GM12878 (cell line): ENCODE data around the gene IFT52. TPM values are rescaled to one million over a fixed set of nuclear protein-coding genes. Genes with fewer than 3 reads are reported as not detected.

Source experiments
- ATAC-seq: fragments of 200-7000 bp; cut with Tn5 transposase; 3 replicates; pipeline ENCODE4 v1.9.1; 2020; ENCODE audit warnings: mild to moderate bottlenecking, moderate library complexity
- BruUV-seq: library from RNA; stranded (reverse); fragments of 400-500 nt; replicated peaks from 2 replicates; lab custom pipeline; 2021; lab: Mats Ljungman, UMichigan
- CTCF ChIA-PET: fragments of 300-600 bp; sonication (Branson Sonifier 250); formaldehyde crosslinking; extraction: SDS; loops from one replicate; lab custom pipeline; 2021; ENCODE audit warnings: inconsistent platforms; lab: Yijun Ruan, JAX
- POLR2A ChIA-PET: fragments of 350-600 bp; formaldehyde crosslinking; extraction: SDS; loops from one replicate; lab custom pipeline; 2021; ENCODE audit warnings: inconsistent platforms; lab: Charles Lee
- RAD21 ChIA-PET: fragments of 300-600 bp; sonication (Branson Sonifier 250); formaldehyde crosslinking; loops from one replicate; lab custom pipeline; 2023; ENCODE audit warnings: antibody characterized with exemption; ENCODE audit not compliant: unreplicated experiment; lab: Charles Lee
- SMC1A ChIA-PET: fragments of 300-600 bp; sonication (Branson Sonifier 250); formaldehyde crosslinking; loops from one replicate; lab custom pipeline; 2023; ENCODE audit not compliant: unreplicated experiment, uncharacterized antibody; lab: Charles Lee
- DNase-seq: peaks from one replicate; pipeline ENCODE4 v3.0.0-alpha.2; 2011; ENCODE audit warnings: low read depth, low spot score
- FAIRE-seq: peaks from 3 replicates; lab custom pipeline; 2011; peaks lifted over from hg19 to GRCh38; lab: Jason Lieb, UNC
- H2AFZ ChIP-seq: 2 replicates; pipeline ENCODE4 v1.6.0; 2011; ENCODE audit warnings: low read depth, low read length, control low read depth; ENCODE audit not compliant: control insufficient read depth
- H3K27ac ChIP-seq: 2 replicates; pipeline ENCODE4 v1.5.1; 2011; ENCODE audit warnings: control low read depth; ENCODE audit not compliant: control insufficient read depth, insufficient read depth
- H3K27me3 ChIP-seq, 2 experiments: replicated peaks in 1 of 2; 2 replicates each; pipeline versions ENCODE4 v1.6.0 to v1.6.1; 2011; ENCODE audit warnings: low read length in 1 of 2; ENCODE audit not compliant: control insufficient read depth in 2 of 2, insufficient read depth in 2 of 2
- H3K36me3 ChIP-seq, 2 experiments: 2 replicates each; pipeline ENCODE4 v1.5.1; 2011; ENCODE audit warnings: low read length in 1 of 2; ENCODE audit not compliant: control insufficient read depth in 2 of 2, insufficient read depth in 2 of 2
- H3K4me1 ChIP-seq: 2 replicates; pipeline ENCODE4 v1.6.1; 2011; ENCODE audit warnings: mild to moderate bottlenecking, low read length, moderate library complexity, mixed read lengths; ENCODE audit not compliant: control insufficient read depth, insufficient read depth
- H3K4me2 ChIP-seq: 2 replicates; pipeline ENCODE4 v1.6.0; 2011; ENCODE audit warnings: control low read depth; ENCODE audit not compliant: control insufficient read depth, insufficient read depth
- H3K4me3 ChIP-seq: fragments of 200-600 bp; sonication (generic); 2 replicates; pipeline ENCODE4 v1.5.1; 2016
- H3K79me2 ChIP-seq: 2 replicates; pipeline ENCODE4 v1.6.0; 2011; ENCODE audit warnings: low read length; ENCODE audit not compliant: control insufficient read depth, insufficient read depth
- H3K9ac ChIP-seq: 2 replicates; pipeline ENCODE4 v1.8.0; 2011; ENCODE audit warnings: low read length, control low read depth, mixed read lengths; ENCODE audit not compliant: control insufficient read depth, insufficient read depth
- H3K9me3 ChIP-seq: replicated peaks from 3 replicates; pipeline ENCODE4 v1.5.1; 2011; ENCODE audit warnings: mild to moderate bottlenecking, low read length; ENCODE audit not compliant: control insufficient read depth, insufficient read depth
- H4K20me1 ChIP-seq: 2 replicates; pipeline ENCODE4 v1.6.0; 2011; ENCODE audit not compliant: control insufficient read depth, insufficient read depth
- CEBPB ChIP-seq, 2 experiments: fragments of 150-350 bp in 1 of 2; IDR thresholded peaks; 2 replicates each; pipeline ENCODE4 v1.6.1; 2012 to 2014; ENCODE audit warnings: low read depth in 2 of 2, low read length in 2 of 2, borderline replicate concordance in 1 of 2, inconsistent platforms in 1 of 2
- EGR1 ChIP-seq, 2 experiments: IDR thresholded peaks; 1 replicate in 1 of 2; 2 replicates in 1 of 2; pipeline ENCODE4 v1.6.1; 2011 to 2012; ENCODE audit warnings: low read depth in 2 of 2, low read length in 2 of 2, borderline replicate concordance in 1 of 2, mild to moderate bottlenecking in 1 of 2, moderate library complexity in 1 of 2
- EZH2 ChIP-seq: IDR thresholded peaks from 2 replicates; pipeline ENCODE4 v1.6.1; 2012; ENCODE audit warnings: low read depth, mild to moderate bottlenecking, control low read depth, inconsistent platforms, low read length, borderline replicate concordance; ENCODE audit not compliant: control insufficient read depth
- HCFC1 ChIP-seq: fragments of 150-350 bp; IDR thresholded peaks from 2 replicates; pipeline ENCODE4 v1.6.1; 2014; ENCODE audit warnings: low read length
- NFIC ChIP-seq: IDR thresholded peaks from 2 replicates; pipeline ENCODE4 v1.6.1; 2012; ENCODE audit warnings: low read depth, mild to moderate bottlenecking, inconsistent platforms, low read length, moderate library complexity
- NFYA ChIP-seq: IDR thresholded peaks from 2 replicates; pipeline ENCODE4 v1.6.1; 2011; ENCODE audit warnings: low read depth, mild to moderate bottlenecking, low read length, improper control_type of control experiment, borderline replicate concordance
- RB1 ChIP-seq: fragments of 450-650 bp; formaldehyde crosslinking; IDR thresholded peaks from 2 replicates; pipeline ENCODE4 v1.6.1; 2017; ENCODE audit warnings: mild to moderate bottlenecking, borderline replicate concordance
- SP1 ChIP-seq: IDR thresholded peaks from one replicate; pipeline ENCODE4 v1.6.1; 2011; ENCODE audit warnings: low read depth, low read length
- STAT3 ChIP-seq: IDR thresholded peaks from 2 replicates; pipeline ENCODE4 v1.6.1; 2011; ENCODE audit warnings: low read depth, low read length, improper control_type of control experiment
- ZBED1 ChIP-seq: IDR thresholded peaks from 2 replicates; pipeline ENCODE4 v1.6.1; 2016; ENCODE audit warnings: borderline replicate concordance
- ZZZ3 ChIP-seq: IDR thresholded peaks from 2 replicates; pipeline ENCODE4 v1.6.1; 2011; ENCODE audit warnings: low read depth; ENCODE audit not compliant: control insufficient read depth, insufficient read length
- WGBS: methylation state at CpG from one replicate; pipeline ENCODE4 v1.1.6; 2016; ENCODE audit warnings: low lambda C conversion rate; ENCODE audit not compliant: insufficient replicate concordance, insufficient coverage; ENCODE audit errors: missing lambda C conversion rate; 5-methylcytosine and 5-hydroxymethylcytosine counted together
- in situ Hi-C: fragments of 300-500 bp; cut with MboI; formaldehyde crosslinking; loops from 9 replicates; pipeline ENCODE4 v1.14.3; 2018; ENCODE audit warnings: mixed read lengths
- intact Hi-C: fragments of 100-400 bp; cut with micrococcal nuclease; formaldehyde crosslinking; loops from one replicate; pipeline ENCODE4 v1.14.2; 2022; ENCODE audit not compliant: unreplicated experiment
- polyA plus RNA-seq, 11 experiments: library from polyadenylated mRNA; depleted of rRNA in 4 of 11; unstranded in 6 of 11; stranded (reverse) in 5 of 11; fragments of >200 nt; fragmentation: Nextera tagmentation in 4 of 11; fragmentation: Illumina TruSeq in 1 of 11; extraction: Ambion mirVana in 4 of 11; extraction: Trizol in 1 of 11; gene quantifications; 1 replicate in 1 of 11; 2 replicates in 10 of 11; pipeline versions ENCODE4 v1.2.1 to v1.2.3, GENCODE V29; 2011 to 2016; ENCODE audit warnings: inconsistent platforms in 2 of 11, missing spikeins in 2 of 11, low read depth in 1 of 11
- total RNA-seq, 4 experiments: library from RNA; depleted of rRNA in 3 of 4; stranded (reverse); fragments of >200 nt in 3 of 4; fragmentation: Illumina TruSeq in 1 of 4; extraction: Trizol in 1 of 4; gene quantifications; 2 replicates each; pipeline versions ENCODE4 v1.2.1 to v1.2.3, GENCODE V29; 2013 to 2021
- TF ChIP-seq, protein P1 (sequence below): fragments of 450-650 bp; IDR thresholded peaks from 2 replicates; pipeline ENCODE4 v1.6.1; 2017; ENCODE audit warnings: mild to moderate bottlenecking, moderate library complexity
- TF ChIP-seq, protein P2 (sequence below): IDR thresholded peaks from 2 replicates; pipeline ENCODE4 v1.6.1; 2011; ENCODE audit warnings: mild to moderate bottlenecking, low read depth, low read length, moderate library complexity; ENCODE audit not compliant: insufficient replicate concordance

IFT52 gene
- total and polyA plus RNA-seq, 10 of the 15 experiments (the other 5 are each of a cell fraction or from before 2014, with no cell fraction given), result 18.1 to 30.5 (median 26.0) TPM

DNA sequence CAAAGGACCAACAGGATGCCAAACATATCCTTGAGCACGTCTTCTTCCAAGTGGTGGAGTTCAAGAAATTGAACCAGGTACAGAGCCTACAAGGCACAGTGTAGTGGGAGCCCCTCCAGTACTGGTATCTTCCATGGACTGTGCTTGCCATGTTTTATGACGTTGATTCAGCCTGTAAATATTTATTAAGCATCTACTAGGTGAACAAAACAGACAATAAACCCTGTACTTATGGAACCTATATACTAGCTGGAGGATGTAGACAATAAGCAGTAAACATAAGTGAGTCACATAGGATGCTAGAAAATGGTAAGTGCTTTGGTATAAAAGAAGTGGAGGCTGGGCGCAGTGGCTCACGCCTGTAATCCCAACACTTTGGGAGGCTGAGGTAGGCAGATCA is 51.8 kb downstream of the IFT52 start:
- H3K79me2 ChIP-seq, result no peaks in the 10 kb centered on the region
- peaks cover 0 to 7% of the 10 kb centered on the region in 2 experiments; a peak in 1 of 4 replicates for H3K36me3 ChIP-seq
- H3K9me3 ChIP-seq, result no peaks in the 10 kb centered on the region
- RAD21 ChIA-PET, result no interaction called here
- H4K20me1 ChIP-seq, result no peaks in the 10 kb centered on the region
- POLR2A ChIA-PET, result no interaction called here
- ATAC-seq (no peak), FAIRE-seq (no peak), DNase-seq (no peak)
- 100% methylated on average over 4 of the region's 4 CpGs for WGBS
- no peak overlapping the region for H3K4me2 ChIP-seq
- no peak overlapping the region for H3K9ac ChIP-seq
- H3K4me1 ChIP-seq, result no peaks in the 10 kb centered on the region
- TF ChIP-seq NFYA, result no peak
- no peak for TF ChIP-seq EGR1 (IDR thresholded peaks at IDR 0.05; ENCODE audit: borderline replicate concordance in 1 of 2, low read depth in 2 of 2, low read length in 2 of 2)
- no peak for TF ChIP-seq ZBED1
- no peak for TF ChIP-seq SP1
- no peak for TF ChIP-seq EZH2
- TF ChIP-seq, protein P1, sequence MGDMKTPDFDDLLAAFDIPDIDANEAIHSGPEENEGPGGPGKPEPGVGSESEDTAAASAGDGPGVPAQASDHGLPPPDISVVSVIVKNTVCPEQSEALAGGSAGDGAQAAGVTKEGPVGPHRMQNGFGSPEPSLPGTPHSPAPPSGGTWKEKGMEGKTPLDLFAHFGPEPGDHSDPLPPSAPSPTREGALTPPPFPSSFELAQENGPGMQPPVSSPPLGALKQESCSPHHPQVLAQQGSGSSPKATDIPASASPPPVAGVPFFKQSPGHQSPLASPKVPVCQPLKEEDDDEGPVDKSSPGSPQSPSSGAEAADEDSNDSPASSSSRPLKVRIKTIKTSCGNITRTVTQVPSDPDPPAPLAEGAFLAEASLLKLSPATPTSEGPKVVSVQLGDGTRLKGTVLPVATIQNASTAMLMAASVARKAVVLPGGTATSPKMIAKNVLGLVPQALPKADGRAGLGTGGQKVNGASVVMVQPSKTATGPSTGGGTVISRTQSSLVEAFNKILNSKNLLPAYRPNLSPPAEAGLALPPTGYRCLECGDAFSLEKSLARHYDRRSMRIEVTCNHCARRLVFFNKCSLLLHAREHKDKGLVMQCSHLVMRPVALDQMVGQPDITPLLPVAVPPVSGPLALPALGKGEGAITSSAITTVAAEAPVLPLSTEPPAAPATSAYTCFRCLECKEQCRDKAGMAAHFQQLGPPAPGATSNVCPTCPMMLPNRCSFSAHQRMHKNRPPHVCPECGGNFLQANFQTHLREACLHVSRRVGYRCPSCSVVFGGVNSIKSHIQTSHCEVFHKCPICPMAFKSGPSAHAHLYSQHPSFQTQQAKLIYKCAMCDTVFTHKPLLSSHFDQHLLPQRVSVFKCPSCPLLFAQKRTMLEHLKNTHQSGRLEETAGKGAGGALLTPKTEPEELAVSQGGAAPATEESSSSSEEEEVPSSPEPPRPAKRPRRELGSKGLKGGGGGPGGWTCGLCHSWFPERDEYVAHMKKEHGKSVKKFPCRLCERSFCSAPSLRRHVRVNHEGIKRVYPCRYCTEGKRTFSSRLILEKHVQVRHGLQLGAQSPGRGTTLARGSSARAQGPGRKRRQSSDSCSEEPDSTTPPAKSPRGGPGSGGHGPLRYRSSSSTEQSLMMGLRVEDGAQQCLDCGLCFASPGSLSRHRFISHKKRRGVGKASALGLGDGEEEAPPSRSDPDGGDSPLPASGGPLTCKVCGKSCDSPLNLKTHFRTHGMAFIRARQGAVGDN, result no peak
- TF ChIP-seq NFIC, result no peak
- no peak for TF ChIP-seq STAT3
- no peak for TF ChIP-seq ZZZ3
- TF ChIP-seq, protein P2, sequence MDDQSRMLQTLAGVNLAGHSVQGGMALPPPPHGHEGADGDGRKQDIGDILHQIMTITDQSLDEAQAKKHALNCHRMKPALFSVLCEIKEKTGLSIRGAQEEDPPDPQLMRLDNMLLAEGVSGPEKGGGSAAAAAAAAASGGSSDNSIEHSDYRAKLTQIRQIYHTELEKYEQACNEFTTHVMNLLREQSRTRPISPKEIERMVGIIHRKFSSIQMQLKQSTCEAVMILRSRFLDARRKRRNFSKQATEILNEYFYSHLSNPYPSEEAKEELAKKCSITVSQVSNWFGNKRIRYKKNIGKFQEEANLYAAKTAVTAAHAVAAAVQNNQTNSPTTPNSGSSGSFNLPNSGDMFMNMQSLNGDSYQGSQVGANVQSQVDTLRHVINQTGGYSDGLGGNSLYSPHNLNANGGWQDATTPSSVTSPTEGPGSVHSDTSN, result no peak
- no peak for TF ChIP-seq RB1
- TF ChIP-seq HCFC1, result no peak
- TF ChIP-seq CEBPB (IDR thresholded peaks at IDR 0.05; ENCODE audit: borderline replicate concordance in 1 of 2, low read depth in 2 of 2, low read length in 2 of 2), result no peak
- no TSS peak for BruUV-seq
- H3K27ac ChIP-seq, result no peak overlapping the region
- H3K27me3 ChIP-seq, result no peaks in the 10 kb centered on the region
- intact Hi-C loops (no loop called here), in situ Hi-C loops (no loop called here)
- SMC1A ChIA-PET, result no interaction called here
- H2AFZ ChIP-seq, result no peak overlapping the region
- CTCF ChIA-PET, result no interaction called here
- H3K4me3 ChIP-seq, result no peak overlapping the region
